ENCODE measurements around the gene CHD2.

GRCh38 chr15:93072411-93073394 is 172.6 kb downstream of the CHD2 start:
- TF ChIP-seq CTCF (IDR thresholded peaks at IDR 0.05; ENCODE audit: low read length) (no peak), EZH2 (IDR thresholded peaks at IDR 0.05; ENCODE audit: borderline replicate concordance, low read length) (no peak)

All from OCI-LY1 (cell line).